SK-N-SH (cell line): Measurements from ENCODE around the gene ELOVL6.

ENCODE experiments used
- EP300 ChIP-seq, 2 experiments: IDR thresholded peaks; 2 replicates each; pipeline versions ENCODE4 v1.4.0 to v1.6.1; 2012; ENCODE audit warnings: borderline replicate concordance in 1 of 2, low read depth in 1 of 2, low read length in 1 of 2
- EZH2phosphoT487 ChIP-seq: fragments of 200-600 bp; sonication (generic); IDR thresholded peaks from 2 replicates; pipeline ENCODE4 v1.6.1; 2017; ENCODE audit warnings: low read depth, mixed run types, mild to moderate bottlenecking, antibody characterized with exemption, moderate library complexity, borderline replicate concordance
- GABPA ChIP-seq: IDR thresholded peaks from 2 replicates; pipeline ENCODE4 v1.4.0; 2012; ENCODE audit warnings: low read depth, mild to moderate bottlenecking
- MXI1 ChIP-seq: IDR thresholded peaks from 2 replicates; pipeline ENCODE4 v1.6.1; 2012; ENCODE audit warnings: mild to moderate bottlenecking, low read depth, low read length, improper control_type of control experiment
- NRF1 ChIP-seq: IDR thresholded peaks from 2 replicates; pipeline ENCODE4 v1.6.1; 2012; ENCODE audit warnings: low read depth, mild to moderate bottlenecking, low read length
- POLR2AphosphoS5 ChIP-seq: IDR thresholded peaks from 2 replicates; pipeline ENCODE4 v1.6.1; 2012; ENCODE audit warnings: low read depth, low read length
- RAD21 ChIP-seq: IDR thresholded peaks from 2 replicates; pipeline ENCODE4 v1.6.1; 2012; ENCODE audit warnings: mild to moderate bottlenecking, low read length
- RFX5 ChIP-seq: IDR thresholded peaks from 2 replicates; pipeline ENCODE4 v1.6.1; 2012; ENCODE audit warnings: mild to moderate bottlenecking, improper control_type of control experiment, low read length
- RXRA ChIP-seq: IDR thresholded peaks from 2 replicates; pipeline ENCODE4 v1.4.0; 2012; ENCODE audit warnings: low read depth, mild to moderate bottlenecking, borderline replicate concordance
- USF2 ChIP-seq: fragments of 150-350 bp; IDR thresholded peaks from 2 replicates; pipeline ENCODE4 v1.6.1; 2017; ENCODE audit warnings: antibody characterized with exemption, low read length, low read depth, borderline replicate concordance
- YY1 ChIP-seq: IDR thresholded peaks from 2 replicates; pipeline ENCODE4 v1.4.0; 2012; ENCODE audit warnings: low read depth, mild to moderate bottlenecking
- TF ChIP-seq, protein P1 (sequence below): fragments of 200-600 bp; sonication (generic); IDR thresholded peaks from 2 replicates; pipeline ENCODE4 v1.6.1; 2017; ENCODE audit warnings: antibody characterized with exemption, mild to moderate bottlenecking, moderate library complexity

DNA sequence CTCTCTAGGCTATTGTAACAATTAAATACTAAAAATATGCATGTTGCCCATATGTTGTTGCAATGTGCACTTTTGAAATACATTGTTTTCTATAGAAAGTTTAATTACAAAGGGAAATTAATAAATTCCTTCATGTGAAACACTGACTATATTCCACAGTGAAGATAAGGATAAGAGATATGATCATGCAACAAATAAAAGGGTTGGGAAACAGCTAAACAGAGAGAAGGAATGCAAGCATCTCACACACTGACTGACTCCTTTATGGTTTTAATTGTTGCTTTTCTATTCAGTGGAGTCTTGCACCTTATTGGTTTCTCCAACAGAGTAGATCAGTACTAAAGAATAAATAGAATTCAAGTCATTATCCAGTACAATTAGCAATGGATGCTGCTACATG lies 37.8 kb downstream of the ELOVL6 start:
- TF ChIP-seq, protein P1, sequence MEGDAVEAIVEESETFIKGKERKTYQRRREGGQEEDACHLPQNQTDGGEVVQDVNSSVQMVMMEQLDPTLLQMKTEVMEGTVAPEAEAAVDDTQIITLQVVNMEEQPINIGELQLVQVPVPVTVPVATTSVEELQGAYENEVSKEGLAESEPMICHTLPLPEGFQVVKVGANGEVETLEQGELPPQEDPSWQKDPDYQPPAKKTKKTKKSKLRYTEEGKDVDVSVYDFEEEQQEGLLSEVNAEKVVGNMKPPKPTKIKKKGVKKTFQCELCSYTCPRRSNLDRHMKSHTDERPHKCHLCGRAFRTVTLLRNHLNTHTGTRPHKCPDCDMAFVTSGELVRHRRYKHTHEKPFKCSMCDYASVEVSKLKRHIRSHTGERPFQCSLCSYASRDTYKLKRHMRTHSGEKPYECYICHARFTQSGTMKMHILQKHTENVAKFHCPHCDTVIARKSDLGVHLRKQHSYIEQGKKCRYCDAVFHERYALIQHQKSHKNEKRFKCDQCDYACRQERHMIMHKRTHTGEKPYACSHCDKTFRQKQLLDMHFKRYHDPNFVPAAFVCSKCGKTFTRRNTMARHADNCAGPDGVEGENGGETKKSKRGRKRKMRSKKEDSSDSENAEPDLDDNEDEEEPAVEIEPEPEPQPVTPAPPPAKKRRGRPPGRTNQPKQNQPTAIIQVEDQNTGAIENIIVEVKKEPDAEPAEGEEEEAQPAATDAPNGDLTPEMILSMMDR: no peak
- no peak for TF ChIP-seq EZH2phosphoT487
- TF ChIP-seq RFX5: no peak
- no peak for TF ChIP-seq NRF1
- no peak for TF ChIP-seq MXI1
- no peak for TF ChIP-seq EP300 (IDR thresholded peaks at IDR 0.05; ENCODE audit: borderline replicate concordance in 1 of 2, low read depth in 1 of 2, low read length in 1 of 2)
- no peak for TF ChIP-seq YY1
- TF ChIP-seq RAD21: no peak
- TF ChIP-seq GABPA: no peak
- TF ChIP-seq USF2: no peak
- TF ChIP-seq POLR2AphosphoS5: no peak
- no peak for TF ChIP-seq RXRA
